Liver (tissue), 9 donors: ENCODE measurements around the gene XRCC1. TPM values are rescaled to one million over a fixed set of nuclear protein-coding genes. Genes with fewer than 3 reads are reported as not detected.

Source experiments
- DNase-seq: peaks from one replicate; pipeline ENCODE4 v3.0.0-alpha.2; 2017; ENCODE audit warnings: low spot score
- H3K27ac ChIP-seq, 2 donors: one replicate each; pipeline ENCODE4 v1.7.0; 2013; ENCODE audit warnings: inconsistent platforms in 2 of 2, low read length in 2 of 2, control low read depth in 1 of 2, low read depth in 1 of 2, mild to moderate bottlenecking in 1 of 2
- H3K27me3 ChIP-seq, 4 donors: one replicate each; pipeline versions ENCODE4 v1.6.1 to v1.7.0; 2013; ENCODE audit warnings: low read length in 3 of 4, inconsistent platforms in 1 of 4, mild to moderate bottlenecking in 1 of 4, moderate library complexity in 1 of 4; ENCODE audit not compliant: control insufficient read depth in 4 of 4, insufficient read depth in 4 of 4
- H3K36me3 ChIP-seq, 4 donors: one replicate each; pipeline versions ENCODE4 v1.6.1 to v1.7.0; 2013; ENCODE audit warnings: low read length in 3 of 4, mild to moderate bottlenecking in 3 of 4, low read depth in 1 of 4, moderate library complexity in 1 of 4; ENCODE audit not compliant: control insufficient read depth in 4 of 4, insufficient read depth in 3 of 4
- H3K4me1 ChIP-seq, 4 donors: one replicate each; pipeline versions ENCODE4 v1.6.1 to v1.7.0; 2013; ENCODE audit warnings: low read length in 3 of 4, mild to moderate bottlenecking in 3 of 4, moderate library complexity in 1 of 4; ENCODE audit not compliant: control insufficient read depth in 4 of 4, insufficient read depth in 4 of 4
- H3K4me3 ChIP-seq, 3 donors: one replicate each; pipeline versions ENCODE4 v1.6.1 to v1.7.0; 2013; ENCODE audit warnings: low read length in 3 of 3, control low read depth in 1 of 3, low read depth in 1 of 3, mild to moderate bottlenecking in 1 of 3
- H3K9ac ChIP-seq, 2 donors: one replicate each; pipeline ENCODE4 v1.7.0; 2013; ENCODE audit warnings: low read length in 2 of 2, mild to moderate bottlenecking in 2 of 2, moderate library complexity in 2 of 2, control low read depth in 1 of 2, low read depth in 1 of 2
- H3K9me3 ChIP-seq, 4 donors: one replicate each; pipeline versions ENCODE4 v1.6.1 to v1.7.0; 2013; ENCODE audit warnings: low read length in 3 of 4; ENCODE audit not compliant: control insufficient read depth in 4 of 4
- ATF3 ChIP-seq: IDR thresholded peaks from 2 replicates; pipeline ENCODE4 v1.6.1; 2016; ENCODE audit warnings: antibody characterized with exemption
- CTCF ChIP-seq: fragments of 150-350 bp; IDR thresholded peaks from 2 replicates; pipeline ENCODE4 v1.5.1; 2017; ENCODE audit warnings: improper control_type of control experiment, low read depth, low read length; ENCODE audit not compliant: missing input control
- EGR1 ChIP-seq, 2 donors: IDR thresholded peaks; 2 replicates each; pipeline ENCODE4 v1.6.1; 2016 to 2018; ENCODE audit warnings: antibody characterized with exemption in 2 of 2, low read depth in 2 of 2
- FOXA1 ChIP-seq: IDR thresholded peaks from 2 replicates; pipeline ENCODE4 v1.6.1; 2016; ENCODE audit warnings: antibody characterized with exemption
- FOXA2 ChIP-seq: IDR thresholded peaks from 2 replicates; pipeline ENCODE4 v1.6.1; 2016; ENCODE audit warnings: antibody characterized with exemption
- GABPA ChIP-seq, 2 donors: IDR thresholded peaks in 1 of 2; conservative IDR thresholded peaks in 1 of 2; 2 replicates each; pipeline ENCODE4 v1.6.1; 2016; ENCODE audit warnings: antibody characterized with exemption in 2 of 2, mild to moderate bottlenecking in 1 of 2, moderate library complexity in 1 of 2
- HNF4A ChIP-seq, 2 donors: conservative IDR thresholded peaks; 2 replicates each; pipeline ENCODE4 v1.6.1; 2016; ENCODE audit warnings: antibody characterized with exemption in 2 of 2, mild to moderate bottlenecking in 2 of 2
- HNF4G ChIP-seq: IDR thresholded peaks from 2 replicates; pipeline ENCODE4 v1.6.1; 2016; ENCODE audit warnings: antibody characterized with exemption
- JUND ChIP-seq, 2 donors: IDR thresholded peaks; 2 replicates each; pipeline ENCODE4 v1.6.1; 2016; ENCODE audit warnings: antibody characterized with exemption in 2 of 2
- MAX ChIP-seq: IDR thresholded peaks from 2 replicates; pipeline ENCODE4 v1.6.1; 2016; ENCODE audit warnings: antibody characterized with exemption
- NR2F2 ChIP-seq: IDR thresholded peaks from 2 replicates; pipeline ENCODE4 v1.6.1; 2016; ENCODE audit warnings: antibody characterized with exemption
- RAD21 ChIP-seq, 2 donors: IDR thresholded peaks; 2 replicates each; pipeline ENCODE4 v1.6.1; 2016; ENCODE audit warnings: antibody characterized with exemption in 2 of 2, mild to moderate bottlenecking in 2 of 2
- REST ChIP-seq: IDR thresholded peaks from 2 replicates; pipeline ENCODE4 v1.6.1; 2016; ENCODE audit warnings: antibody characterized with exemption, mild to moderate bottlenecking
- RXRA ChIP-seq, 2 donors: IDR thresholded peaks; 2 replicates each; pipeline ENCODE4 v1.6.1; 2017 to 2018; ENCODE audit warnings: antibody characterized with exemption in 2 of 2, mild to moderate bottlenecking in 1 of 2
- SP1 ChIP-seq: IDR thresholded peaks from 2 replicates; pipeline ENCODE4 v1.6.1; 2018; ENCODE audit warnings: antibody characterized with exemption, mild to moderate bottlenecking
- TAF1 ChIP-seq: conservative IDR thresholded peaks from 2 replicates; pipeline ENCODE4 v1.6.1; 2016; ENCODE audit warnings: antibody characterized with exemption, mild to moderate bottlenecking
- YY1 ChIP-seq: IDR thresholded peaks from 2 replicates; pipeline ENCODE4 v1.6.1; 2016; ENCODE audit warnings: antibody characterized with exemption, mild to moderate bottlenecking
- ZBTB33 ChIP-seq: IDR thresholded peaks from 2 replicates; pipeline ENCODE4 v1.6.1; 2016; ENCODE audit warnings: antibody characterized with exemption
- WGBS: extraction: QIAGEN DNeasy Blood & Tissue Kit; methylation state at CpG from one replicate; pipeline ENCODE4 v1.1.7; 2013; 5-methylcytosine and 5-hydroxymethylcytosine counted together
- polyA plus RNA-seq, 2 donors: library from polyadenylated mRNA; stranded (reverse) in 1 of 2; unstranded in 1 of 2; fragments of 200-250 nt in 1 of 2; fragments of >200 nt in 1 of 2; fragmentation: Nextera tagmentation in 1 of 2; extraction: Ambion mirVana in 1 of 2; gene quantifications; one replicate each; pipeline versions ENCODE4 v1.2.1 to v1.2.3, GENCODE V29; 2013 to 2015
- total RNA-seq, 2 donors: library from RNA; depleted of rRNA; stranded (reverse); fragments of >200 nt; gene quantifications; one replicate each; pipeline ENCODE4 v1.2.3, GENCODE V29; 2014
- donor health status: healthy.
- donor health status: healthy.
- donor health status: healthy.
- donor health status: healthy.
- donor health status: healthy.

Gene XRCC1
- total RNA-seq = 1 to 10 TPM; 3.6 to 9.8 TPM
- polyA plus RNA-seq = 1 to 10 TPM; 4.5 to 5.2 TPM

GRCh38 chr19:43575156-43575950 lies at the start of gene XRCC1, which contains the start of gene PINLYP:
Gene XRCC1, minus strand, starts transcription at chr19:43575527. Its CDS starts 69 bp downstream, at chr19:43575458.
Gene PINLYP, plus strand, starts transcription at chr19:43575801. Its CDS starts 1,391 bp downstream, at chr19:43577192.
- TF ChIP-seq NR2F2 (no peak), SP1 (peak; percentile 30), JUND (IDR thresholded peaks at IDR 0.05) (no peak), RAD21 (IDR thresholded peaks at IDR 0.05) (no peak), TAF1 (no peak), GABPA (IDR thresholded peaks at IDR 0.05 in 1 of 2, conservative IDR thresholded peaks at IDR 0.05 in 1 of 2) (peak in 1 of 2 donors; percentile 61), EGR1 (IDR thresholded peaks at IDR 0.05; ENCODE audit: low read depth in 2 of 2) (no peak), FOXA1 (no peak), ATF3 (no peak), REST (no peak), FOXA2 (no peak), MAX (no peak), HNF4G (no peak), ZBTB33 (no peak), HNF4A (conservative IDR thresholded peaks at IDR 0.05) (no peak), YY1 (peak; percentile 41), RXRA (IDR thresholded peaks at IDR 0.05) (no peak)
- WGBS = under 1% methylated on average over 51 of the region's 51 CpGs

GRCh38 chr19:43624933-43625332 lies 49.6 kb upstream of the XRCC1 start:
- H3K4me3 ChIP-seq = no peak overlapping the region
- 31% methylated on average over 30 of the region's 30 CpGs for WGBS
- no peaks in the 10 kb centered on the region for H3K27me3 ChIP-seq
- peak; percentile 91 for DNase-seq
- H3K27ac ChIP-seq = no peak overlapping the region
- no peak for TF ChIP-seq CTCF
- no peak for TF ChIP-seq YY1
- TF ChIP-seq RAD21 (IDR thresholded peaks at IDR 0.05) = peak in 1 of 2 donors; percentile 19
- TF ChIP-seq NR2F2 = no peak
- no peak for TF ChIP-seq SP1
- TF ChIP-seq ATF3 = no peak
- H3K9ac ChIP-seq = no peak overlapping the region
- H3K4me1 ChIP-seq = peaks cover 0 to 6% (median 5%) of the 10 kb centered on the region in 4 donors
- no peaks in the 10 kb centered on the region for H3K9me3 ChIP-seq
- no peaks in the 10 kb centered on the region for H3K36me3 ChIP-seq

More at GRCh38 chr19:43575156-43575950, at the start of gene XRCC1, which contains the start of gene PINLYP:
- Histone ChIP-seq H3K9me3 (no peaks in the 10 kb centered on the region), H3K36me3 (no peaks in the 10 kb centered on the region), H3K4me1 (peaks cover 2 to 16% (median 13%) of the 10 kb centered on the region in 4 donors), H3K27me3 (no peaks in the 10 kb centered on the region), H3K9ac (peak within 1 kb of the TSS; percentile 92 to 96), H3K4me3 (peak within 1 kb of the TSS; percentile 58 to 92 (median 75)), H3K27ac (peak within 1 kb of the TSS; percentile 57 to 75)
- peak; percentile 93 for DNase-seq
